ENCODE measurements around the gene MAP1LC3B2. TPM values are rescaled to one million over a fixed set of nuclear protein-coding genes. Genes with fewer than 3 reads are reported as not detected.

The MAP1LC3B2 gene
- 13.5 and 16.8 TPM in 2 replicates for total RNA-seq (2013; cell fraction: nucleolus; rRNA removed)
- total RNA-seq (2014; rRNA removed) (not detected in 2 replicates), total RNA-seq (2014; rRNA removed; fragmentation: Illumina TruSeq; extraction: Trizol) (not detected in 2 replicates), total RNA-seq (2021) (1.8 TPM in 1 of 2 replicates, not detected in the other), polyA plus RNA-seq (2011; rRNA removed) (1.6 and 2.2 TPM in 2 replicates), polyA plus RNA-seq (2014; fragmentation: Illumina TruSeq; extraction: Trizol) (0.25 and 0.41 TPM in 2 replicates), polyA plus RNA-seq (2014; fragmentation: Nextera tagmentation; extraction: Ambion mirVana) (under 1 TPM; 0.23 to 0.40 TPM), polyA plus RNA-seq (2014; rRNA removed) (0.27 and 0.72 TPM in 2 replicates), polyA plus RNA-seq (2016; fragmentation: Nextera tagmentation; extraction: Ambion mirVana) (1 to 10 TPM; 2.7 TPM), polyA minus RNA-seq (2011; rRNA and poly(A)+ RNA removed) (0.95 and 1.5 TPM in 2 replicates), Bru-seq, nascent RNA (percentile 45 among the genes with signal in this experiment), BruChase-seq, experiment 1, labeled RNA remaining after a 6-hour chase (percentile 44 among the genes with signal in this experiment), BruChase-seq, experiment 2, labeled RNA remaining after a 2-hour chase (percentile 46 among the genes with signal in this experiment)
- 1.7 TPM for polyA plus RNA-seq (2011; ENCODE audit: low read depth)
- polyA plus RNA-seq (2011; cell fraction: cytosol; rRNA removed), result 0.99 and 1.3 TPM in 2 replicates
- polyA plus RNA-seq (2011; cell fraction: nucleus; rRNA removed), result 5.0 and 6.6 TPM in 2 replicates
- 2.5 and 4.9 TPM in 2 replicates for polyA plus RNA-seq (2012)
- polyA minus RNA-seq (2011; cell fraction: cytosol; rRNA and poly(A)+ RNA removed), result 2.8 TPM in 1 of 2 replicates, not detected in the other
- polyA minus RNA-seq (2011; cell fraction: nucleus; rRNA and poly(A)+ RNA removed), result not detected in 2 replicates
- long read RNA-seq, experiment 1, result 0 reads
- long read RNA-seq, experiment 2, result 0 reads

DNA sequence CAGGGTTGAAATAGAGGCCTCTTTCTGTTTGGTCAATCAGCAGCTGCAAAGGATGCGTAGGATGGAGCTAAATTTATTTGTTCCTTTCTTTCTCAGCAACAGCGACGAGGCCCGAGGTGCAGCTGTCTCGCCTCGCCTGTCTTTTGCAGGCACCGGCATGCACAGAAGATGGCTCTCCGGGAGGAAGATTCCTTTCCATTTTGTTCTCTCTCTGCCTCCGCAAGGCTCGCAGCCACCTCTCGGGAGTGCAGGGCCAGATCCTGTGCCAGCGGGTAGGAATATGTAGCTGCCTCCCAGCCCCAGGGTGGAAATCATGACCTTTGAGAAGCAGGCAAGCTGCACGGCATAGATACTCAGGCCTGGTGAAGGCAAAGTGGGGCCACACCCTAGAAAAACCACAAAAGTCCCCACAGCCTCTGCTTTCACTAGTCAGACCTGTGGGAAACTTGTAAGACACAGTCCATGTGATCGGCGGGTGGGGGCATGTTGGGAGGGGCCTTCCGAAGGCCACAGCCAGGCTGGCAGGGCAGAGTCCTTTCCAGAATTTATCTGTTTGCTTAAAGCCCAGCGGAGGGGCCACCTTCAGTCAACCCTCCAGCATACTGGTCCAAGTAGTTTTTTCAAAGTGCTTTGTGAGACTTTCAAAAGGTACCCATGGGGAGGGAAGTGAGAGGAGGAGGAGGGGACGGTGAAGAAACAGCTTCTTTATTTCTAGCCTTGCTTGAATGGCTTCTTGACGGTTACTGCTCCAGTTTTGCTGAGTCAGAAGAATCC is at the start of gene MAP1LC3B2:
Gene MAP1LC3B2 (plus strand): TSS at position 220 of the 774 bp plus-strand sequence. CDS start 16,562 bp downstream, outside the sequence.
- intact Hi-C loops (cut with micrococcal nuclease; ENCODE audit: unreplicated experiment), result loop anchor here (1.0 to 2.0 kb wide), 5 partner anchors 22 to 282 kb away; partner anchors contain the start of gene MED13L
- no peaks in the 10 kb centered on the region for H3K79me2 ChIP-seq (ENCODE audit: control insufficient read depth, insufficient read depth, low read length)
- 1% methylated on average over 19 of the region's 19 CpGs for WGBS (ENCODE audit: insufficient coverage, insufficient replicate concordance, low lambda C conversion rate, missing lambda C conversion rate)
- peak within 1 kb of the TSS; percentile 69 for H3K9ac ChIP-seq (ENCODE audit: control insufficient read depth, insufficient read depth, low read length)
- H4K20me1 ChIP-seq (ENCODE audit: control insufficient read depth, insufficient read depth), result no peaks in the 10 kb centered on the region
- RAD21 ChIA-PET (ENCODE audit: unreplicated experiment), result interaction anchor here (0.6 to 4.5 kb wide), 19 partner anchors 9 to 498 kb away, joined by 3 to 64 read pairs (median 6); partner anchors contain the start of gene MED13L
- SMC1A ChIA-PET (ENCODE audit: uncharacterized antibody, unreplicated experiment), result interaction anchor here (0.7 to 5.4 kb wide), 13 partner anchors 11 to 322 kb away, joined by 3 to 106 read pairs (median 4); no protein-coding TSS in a partner anchor
- peak within 1 kb of the TSS; percentile 18 for H2AFZ ChIP-seq (ENCODE audit: control insufficient read depth, low read depth, low read length)
- H3K9me3 ChIP-seq (replicated peaks; ENCODE audit: control insufficient read depth, insufficient read depth, low read length), result peaks cover 23% of the 10 kb centered on the region
- no peaks in the 10 kb centered on the region for H3K36me3 ChIP-seq (ENCODE audit: control insufficient read depth in 2 of 2, insufficient read depth in 2 of 2, low read length in 1 of 2)
- H3K27ac ChIP-seq (ENCODE audit: control insufficient read depth, insufficient read depth), result peak within 1 kb of the TSS; percentile 90
- FAIRE-seq (peak; percentile 98), ATAC-seq (peak; percentile 87), DNase-seq (ENCODE audit: low read depth, low spot score) (peak; percentile 97)
- no peaks in the 10 kb centered on the region for H3K27me3 ChIP-seq (replicated peaks in 1 of 2; ENCODE audit: control insufficient read depth in 2 of 2, insufficient read depth in 2 of 2, low read length in 1 of 2)
- peaks cover 32% of the 10 kb centered on the region for H3K4me1 ChIP-seq (ENCODE audit: control insufficient read depth, insufficient read depth, low read length)
- CTCF ChIA-PET, result interaction anchor here (1.0 to 2.8 kb wide), 8 partner anchors 9 to 222 kb away, joined by 3 to 23 read pairs (median 6); no protein-coding TSS in a partner anchor
- POLR2A ChIA-PET, result interaction anchor here (0.5 to 4.1 kb wide), 11 partner anchors 11 to 283 kb away, joined by 3 to 47 read pairs (median 4); no protein-coding TSS in a partner anchor
- TSS peak; percentile 64 for BruUV-seq (replicated peaks)
- peak within 1 kb of the TSS; percentile 35 for H3K4me3 ChIP-seq
- peak within 1 kb of the TSS; percentile 92 for H3K4me2 ChIP-seq (ENCODE audit: control insufficient read depth, insufficient read depth)
- in situ Hi-C loops (cut with MboI), result no loop called here
- TF ChIP-seq, protein P1, sequence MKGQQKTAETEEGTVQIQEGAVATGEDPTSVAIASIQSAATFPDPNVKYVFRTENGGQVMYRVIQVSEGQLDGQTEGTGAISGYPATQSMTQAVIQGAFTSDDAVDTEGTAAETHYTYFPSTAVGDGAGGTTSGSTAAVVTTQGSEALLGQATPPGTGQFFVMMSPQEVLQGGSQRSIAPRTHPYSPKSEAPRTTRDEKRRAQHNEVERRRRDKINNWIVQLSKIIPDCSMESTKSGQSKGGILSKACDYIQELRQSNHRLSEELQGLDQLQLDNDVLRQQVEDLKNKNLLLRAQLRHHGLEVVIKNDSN (IDR thresholded peaks at IDR 0.05; ENCODE audit: borderline replicate concordance, extremely low read length, insufficient read depth, low read depth, low read length), result no peak
- TF ChIP-seq CBX5 (IDR thresholded peaks at IDR 0.05; ENCODE audit: low read depth) (peak; percentile 74; the same call in 1 of the 2 replicates), ETV6 (conservative IDR thresholded peaks at IDR 0.05 in 1 of 2, IDR thresholded peaks at IDR 0.05 in 1 of 2; ENCODE audit: borderline replicate concordance in 1 of 2, low read depth in 1 of 2) (peak in 1 of 2 experiments; percentile 90; a peak in 1 of 4 replicates), HDAC2 (IDR thresholded peaks at IDR 0.05) (0 out of 2 replicates have a peak, but pooled peaks have one; percentile 31), SPI1 (IDR thresholded peaks at IDR 0.05; ENCODE audit: borderline replicate concordance, insufficient read depth, low read depth, low read length) (peak; percentile 94), CBFB (IDR thresholded peaks at IDR 0.05; ENCODE audit: low read depth) (peak; percentile 83), IKZF1 (conservative IDR thresholded peaks at IDR 0.05) (peak; percentile 83), SREBF1 (IDR thresholded peaks at IDR 0.05; ENCODE audit: low read length) (peak; percentile 97; the same call in 1 of the 2 replicates), BRCA1 (IDR thresholded peaks at IDR 0.05; ENCODE audit: low read depth, low read length) (no peak), POLR2AphosphoS5 (IDR thresholded peaks at IDR 0.05; ENCODE audit: low read length) (no peak; the same call in 1 of the 2 replicates), HDAC6 (IDR thresholded peaks at IDR 0.05; ENCODE audit: unreplicated experiment) (no peak), JUND (IDR thresholded peaks at IDR 0.05; ENCODE audit: low read depth, low read length) (peak; percentile 69; the same call in 1 of the 2 replicates)
- TF ChIP-seq, protein P2, sequence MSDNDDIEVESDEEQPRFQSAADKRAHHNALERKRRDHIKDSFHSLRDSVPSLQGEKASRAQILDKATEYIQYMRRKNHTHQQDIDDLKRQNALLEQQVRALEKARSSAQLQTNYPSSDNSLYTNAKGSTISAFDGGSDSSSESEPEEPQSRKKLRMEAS (IDR thresholded peaks at IDR 0.05; ENCODE audit: low read depth, low read length), result peak; percentile 60; the same call in 1 of the 2 replicates
- TF ChIP-seq, protein P3, sequence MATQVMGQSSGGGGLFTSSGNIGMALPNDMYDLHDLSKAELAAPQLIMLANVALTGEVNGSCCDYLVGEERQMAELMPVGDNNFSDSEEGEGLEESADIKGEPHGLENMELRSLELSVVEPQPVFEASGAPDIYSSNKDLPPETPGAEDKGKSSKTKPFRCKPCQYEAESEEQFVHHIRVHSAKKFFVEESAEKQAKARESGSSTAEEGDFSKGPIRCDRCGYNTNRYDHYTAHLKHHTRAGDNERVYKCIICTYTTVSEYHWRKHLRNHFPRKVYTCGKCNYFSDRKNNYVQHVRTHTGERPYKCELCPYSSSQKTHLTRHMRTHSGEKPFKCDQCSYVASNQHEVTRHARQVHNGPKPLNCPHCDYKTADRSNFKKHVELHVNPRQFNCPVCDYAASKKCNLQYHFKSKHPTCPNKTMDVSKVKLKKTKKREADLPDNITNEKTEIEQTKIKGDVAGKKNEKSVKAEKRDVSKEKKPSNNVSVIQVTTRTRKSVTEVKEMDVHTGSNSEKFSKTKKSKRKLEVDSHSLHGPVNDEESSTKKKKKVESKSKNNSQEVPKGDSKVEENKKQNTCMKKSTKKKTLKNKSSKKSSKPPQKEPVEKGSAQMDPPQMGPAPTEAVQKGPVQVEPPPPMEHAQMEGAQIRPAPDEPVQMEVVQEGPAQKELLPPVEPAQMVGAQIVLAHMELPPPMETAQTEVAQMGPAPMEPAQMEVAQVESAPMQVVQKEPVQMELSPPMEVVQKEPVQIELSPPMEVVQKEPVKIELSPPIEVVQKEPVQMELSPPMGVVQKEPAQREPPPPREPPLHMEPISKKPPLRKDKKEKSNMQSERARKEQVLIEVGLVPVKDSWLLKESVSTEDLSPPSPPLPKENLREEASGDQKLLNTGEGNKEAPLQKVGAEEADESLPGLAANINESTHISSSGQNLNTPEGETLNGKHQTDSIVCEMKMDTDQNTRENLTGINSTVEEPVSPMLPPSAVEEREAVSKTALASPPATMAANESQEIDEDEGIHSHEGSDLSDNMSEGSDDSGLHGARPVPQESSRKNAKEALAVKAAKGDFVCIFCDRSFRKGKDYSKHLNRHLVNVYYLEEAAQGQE (IDR thresholded peaks at IDR 0.05; ENCODE audit: low read depth, low read length), result no peak; the same call in 1 of the 2 replicates
